Osteoblast (primary cell): ENCODE measurements around the gene LRFN5. TPM values are rescaled to one million over a fixed set of nuclear protein-coding genes. Genes with fewer than 3 reads are reported as not detected.

Source experiments
- DNase-seq: peaks from one replicate; pipeline ENCODE4 v3.0.0; 2011; ENCODE audit warnings: low spot score, mixed read lengths; ENCODE audit not compliant: insufficient read length; ENCODE audit errors: missing footprints
- H2AFZ ChIP-seq: 2 replicates; pipeline ENCODE4 v1.6.0; 2011; ENCODE audit warnings: mild to moderate bottlenecking, low read length
- H3K27ac ChIP-seq: 2 replicates; pipeline ENCODE4 v1.5.1; 2011; ENCODE audit warnings: mild to moderate bottlenecking, low read depth, low read length, moderate library complexity
- H3K27me3 ChIP-seq: 2 replicates; pipeline ENCODE4 v1.6.0; 2012; ENCODE audit warnings: mild to moderate bottlenecking, control low read depth, inconsistent platforms, low read length, moderate library complexity; ENCODE audit not compliant: insufficient read depth
- H3K36me3 ChIP-seq: 2 replicates; pipeline ENCODE4 v1.5.1; 2011; ENCODE audit warnings: mild to moderate bottlenecking, low read length, control low read depth, moderate library complexity; ENCODE audit not compliant: insufficient read depth
- H3K4me1 ChIP-seq: 2 replicates; pipeline ENCODE4 v1.5.1; 2011; ENCODE audit warnings: mild to moderate bottlenecking, low read length, control low read depth, moderate library complexity; ENCODE audit not compliant: insufficient read depth
- H3K4me2 ChIP-seq: 2 replicates; pipeline ENCODE4 v1.6.0; 2011; ENCODE audit warnings: mild to moderate bottlenecking, low read length; ENCODE audit not compliant: insufficient read depth
- H3K4me3 ChIP-seq: fragments of 200-600 bp; sonication (generic); 3 replicates; pipeline ENCODE4 v1.5.1; 2012; ENCODE audit warnings: mild to moderate bottlenecking, low read length, inconsistent platforms; ENCODE audit not compliant: insufficient read depth
- H3K79me2 ChIP-seq: 2 replicates; pipeline ENCODE4 v1.6.0; 2012; ENCODE audit warnings: mild to moderate bottlenecking, low read length, control low read depth, inconsistent platforms; ENCODE audit not compliant: insufficient read depth
- H3K9me3 ChIP-seq: 2 replicates; pipeline ENCODE4 v1.5.1; 2011; ENCODE audit warnings: low read depth, low read length, control low read depth
- H4K20me1 ChIP-seq: 2 replicates; pipeline ENCODE4 v1.6.0; 2012; ENCODE audit warnings: mild to moderate bottlenecking, low read length, control low read depth; ENCODE audit not compliant: insufficient read depth
- CTCF ChIP-seq: IDR thresholded peaks from 2 replicates; pipeline ENCODE4 v1.5.1; 2011; ENCODE audit warnings: mild to moderate bottlenecking, low read depth, low read length, moderate library complexity; ENCODE audit errors: extremely low read depth
- total RNA-seq: library from RNA; depleted of rRNA; stranded (reverse); fragments of >200 nt; gene quantifications from 2 replicates; pipeline ENCODE4 v1.2.3, GENCODE V29; 2012

LRFN5 gene
- total RNA-seq, 1 donor, result 0.36 TPM

GRCh38 chr14:41875116-41875515, 268.4 kb downstream of the LRFN5 start:
- no peaks in the 10 kb centered on the region for H3K27me3 ChIP-seq
- no peak overlapping the region for H2AFZ ChIP-seq

GRCh38 chr14:41878321-41878720, 271.6 kb downstream of the LRFN5 start:
- no peaks in the 10 kb centered on the region for H3K4me1 ChIP-seq
- no peak overlapping the region for H3K4me3 ChIP-seq
- no peaks in the 10 kb centered on the region for H3K79me2 ChIP-seq
- no peaks in the 10 kb centered on the region for H3K36me3 ChIP-seq
- DNase-seq, result peak; percentile 23
- H3K4me2 ChIP-seq, result no peak overlapping the region
- no peak for TF ChIP-seq CTCF
- no peaks in the 10 kb centered on the region for H3K27me3 ChIP-seq
- H2AFZ ChIP-seq, result no peak overlapping the region
- no peak overlapping the region for H3K27ac ChIP-seq
- no peaks in the 10 kb centered on the region for H3K9me3 ChIP-seq
- H4K20me1 ChIP-seq, result no peaks in the 10 kb centered on the region

More at GRCh38 chr14:41875116-41875515, 268.4 kb downstream of the LRFN5 start:
- Histone ChIP-seq H3K79me2 (no peaks in the 10 kb centered on the region), H3K4me3 (no peak overlapping the region), H3K4me2 (no peak overlapping the region), H4K20me1 (no peaks in the 10 kb centered on the region), H3K36me3 (no peaks in the 10 kb centered on the region), H3K27ac (no peak overlapping the region), H3K4me1 (no peaks in the 10 kb centered on the region), H3K9me3 (peaks cover 3% of the 10 kb centered on the region)
- TF ChIP-seq CTCF, result no peak
- no peak for DNase-seq

GRCh38 chr14:41891624-41892023, 284.9 kb downstream of the LRFN5 start:
- Histone ChIP-seq H3K4me2 (no peak overlapping the region), H3K27me3 (no peaks in the 10 kb centered on the region)
- TF ChIP-seq CTCF, result no peak

GRCh38 chr14:41899416-41899815, 292.7 kb downstream of the LRFN5 start:
- Histone ChIP-seq H3K9me3 (no peaks in the 10 kb centered on the region), H3K4me2 (no peak overlapping the region), H2AFZ (no peak overlapping the region), H3K4me3 (no peak overlapping the region), H4K20me1 (no peaks in the 10 kb centered on the region), H3K79me2 (no peaks in the 10 kb centered on the region), H3K27me3 (no peaks in the 10 kb centered on the region), H3K27ac (no peak overlapping the region), H3K36me3 (no peaks in the 10 kb centered on the region), H3K4me1 (no peaks in the 10 kb centered on the region)
- TF ChIP-seq CTCF, result no peak
- DNase-seq, result no peak

More at GRCh38 chr14:41891624-41892023, 284.9 kb downstream of the LRFN5 start:
- no peaks in the 10 kb centered on the region for H3K36me3 ChIP-seq
- H3K4me1 ChIP-seq, result no peaks in the 10 kb centered on the region
- no peaks in the 10 kb centered on the region for H3K79me2 ChIP-seq
- no peak overlapping the region for H3K4me3 ChIP-seq
- no peaks in the 10 kb centered on the region for H3K9me3 ChIP-seq
- H4K20me1 ChIP-seq, result no peaks in the 10 kb centered on the region
- H2AFZ ChIP-seq, result no peak overlapping the region
- peak; percentile 17 for DNase-seq
- H3K27ac ChIP-seq, result no peak overlapping the region
